22Rv1 (cell line): ENCODE measurements around the gene PRTN3.

Experiments used
- H3K27ac ChIP-seq: fragments of 450-650 bp; 2 replicates; pipeline ENCODE4 v1.5.1; 2017
- ZFX ChIP-seq: fragments of 450-650 bp; IDR thresholded peaks from 2 replicates; pipeline ENCODE4 v1.6.1; 2017; ENCODE audit warnings: antibody characterized with exemption, borderline replicate concordance
- TF ChIP-seq, protein P1 (sequence below): fragments of 450-650 bp; IDR thresholded peaks from 2 replicates; pipeline ENCODE4 v1.5.1; 2017; ENCODE audit warnings: mild to moderate bottlenecking

Gene PRTN3

GRCh38 chr19:840519-841206 lies at the start of gene PRTN3:
PRTN3 (plus strand) TSS chr19:840999; CDS start chr19:841009, 10 bp downstream.
- H3K27ac ChIP-seq, result no peak within 1 kb of the TSS
- TF ChIP-seq ZFX, result no peak
- TF ChIP-seq, protein P1, sequence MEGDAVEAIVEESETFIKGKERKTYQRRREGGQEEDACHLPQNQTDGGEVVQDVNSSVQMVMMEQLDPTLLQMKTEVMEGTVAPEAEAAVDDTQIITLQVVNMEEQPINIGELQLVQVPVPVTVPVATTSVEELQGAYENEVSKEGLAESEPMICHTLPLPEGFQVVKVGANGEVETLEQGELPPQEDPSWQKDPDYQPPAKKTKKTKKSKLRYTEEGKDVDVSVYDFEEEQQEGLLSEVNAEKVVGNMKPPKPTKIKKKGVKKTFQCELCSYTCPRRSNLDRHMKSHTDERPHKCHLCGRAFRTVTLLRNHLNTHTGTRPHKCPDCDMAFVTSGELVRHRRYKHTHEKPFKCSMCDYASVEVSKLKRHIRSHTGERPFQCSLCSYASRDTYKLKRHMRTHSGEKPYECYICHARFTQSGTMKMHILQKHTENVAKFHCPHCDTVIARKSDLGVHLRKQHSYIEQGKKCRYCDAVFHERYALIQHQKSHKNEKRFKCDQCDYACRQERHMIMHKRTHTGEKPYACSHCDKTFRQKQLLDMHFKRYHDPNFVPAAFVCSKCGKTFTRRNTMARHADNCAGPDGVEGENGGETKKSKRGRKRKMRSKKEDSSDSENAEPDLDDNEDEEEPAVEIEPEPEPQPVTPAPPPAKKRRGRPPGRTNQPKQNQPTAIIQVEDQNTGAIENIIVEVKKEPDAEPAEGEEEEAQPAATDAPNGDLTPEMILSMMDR, result no peak

DNA sequence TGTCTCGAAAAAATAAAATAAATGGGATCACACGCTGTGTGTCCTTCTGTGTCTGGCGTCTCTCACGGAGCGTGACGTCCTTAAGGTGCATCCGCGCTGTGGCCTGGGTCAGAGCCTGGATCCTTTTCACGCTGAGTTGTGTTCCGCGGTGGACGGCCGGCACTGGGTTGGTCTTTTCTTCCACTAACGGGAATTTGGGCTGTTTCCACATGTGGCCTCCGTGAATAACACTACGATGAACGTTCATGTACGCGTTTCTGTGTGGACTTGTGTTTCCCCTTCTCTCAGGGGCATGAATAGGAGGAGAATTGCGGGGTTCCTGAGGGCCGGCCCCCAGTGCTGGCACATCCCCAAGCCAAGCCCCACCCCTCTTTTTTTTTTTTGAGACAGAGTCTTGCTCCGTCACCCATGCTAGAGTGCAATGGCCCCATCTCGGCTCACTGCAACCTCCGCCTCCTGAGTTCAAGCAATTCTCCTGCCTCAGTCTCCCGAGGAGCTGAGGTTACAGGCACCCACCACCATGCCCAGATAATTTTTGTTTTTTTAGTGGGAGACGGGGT lies 49.7 kb upstream of the PRTN3 start:
- no peak overlapping the region for H3K27ac ChIP-seq
- TF ChIP-seq ZFX, result no peak
- TF ChIP-seq, protein P1, result no peak

DNA sequence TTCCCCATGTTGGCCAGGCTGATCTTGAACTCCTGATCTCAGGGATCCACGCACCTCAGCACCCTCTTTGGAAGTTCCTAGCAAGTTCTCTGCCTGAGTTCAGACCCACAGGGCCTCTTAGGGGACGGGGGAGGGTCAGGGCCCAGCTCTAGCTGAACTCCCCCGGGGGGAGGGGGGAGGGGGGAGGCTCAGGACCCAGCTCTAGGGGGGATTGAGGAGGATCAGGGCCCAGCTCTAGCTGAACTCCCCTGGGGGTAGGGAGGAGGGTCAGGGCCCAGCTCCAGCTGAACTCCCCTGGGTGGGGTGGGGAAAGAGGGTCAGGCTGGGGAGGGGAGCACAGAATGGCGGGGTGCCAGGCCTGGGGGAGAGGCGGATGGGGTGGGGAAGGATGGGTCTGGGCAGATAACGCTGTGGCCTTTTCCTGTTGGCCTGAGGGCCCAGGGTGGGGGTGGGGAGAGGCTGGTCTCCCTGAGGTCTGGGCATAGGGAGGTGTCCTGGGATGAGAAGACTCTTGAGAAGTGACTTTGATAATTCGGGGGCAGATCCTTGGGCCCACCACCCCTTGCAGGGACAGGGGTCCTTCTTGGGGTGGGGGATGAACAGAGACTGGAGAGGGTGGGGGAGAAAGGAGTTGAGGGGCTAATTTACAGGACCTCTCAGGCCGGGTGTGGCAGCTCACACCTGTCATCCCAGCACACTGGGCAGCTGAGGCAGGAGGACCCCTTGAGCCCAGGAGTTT lies 49.1 kb upstream of the PRTN3 start:
- no peak overlapping the region for H3K27ac ChIP-seq
- TF ChIP-seq ZFX, result no peak
- TF ChIP-seq, protein P1, result no peak

- no peak for TF ChIP-seq ZFX
- TF ChIP-seq, protein P1, result no peak
- H3K27ac ChIP-seq, result no peak overlapping the region
These were observed 48.4 kb upstream of the PRTN3 start for GRCh38 chr19:792306-792885.

- no peak for TF ChIP-seq ZFX
- TF ChIP-seq, protein P1, result no peak
- no peak overlapping the region for H3K27ac ChIP-seq
These were observed 47.0 kb upstream of the PRTN3 start for GRCh38 chr19:793806-794205.

- no peak for TF ChIP-seq ZFX
- TF ChIP-seq, protein P1, result no peak
- H3K27ac ChIP-seq, result no peak overlapping the region
These were observed 45.7 kb upstream of the PRTN3 start for GRCh38 chr19:795073-795611.
